ENCODE measurements around the gene SEMA3F.

GRCh38 chr3:50208677-50209344 lies 53.7 kb downstream of the SEMA3F start:
- TF ChIP-seq, protein P1, sequence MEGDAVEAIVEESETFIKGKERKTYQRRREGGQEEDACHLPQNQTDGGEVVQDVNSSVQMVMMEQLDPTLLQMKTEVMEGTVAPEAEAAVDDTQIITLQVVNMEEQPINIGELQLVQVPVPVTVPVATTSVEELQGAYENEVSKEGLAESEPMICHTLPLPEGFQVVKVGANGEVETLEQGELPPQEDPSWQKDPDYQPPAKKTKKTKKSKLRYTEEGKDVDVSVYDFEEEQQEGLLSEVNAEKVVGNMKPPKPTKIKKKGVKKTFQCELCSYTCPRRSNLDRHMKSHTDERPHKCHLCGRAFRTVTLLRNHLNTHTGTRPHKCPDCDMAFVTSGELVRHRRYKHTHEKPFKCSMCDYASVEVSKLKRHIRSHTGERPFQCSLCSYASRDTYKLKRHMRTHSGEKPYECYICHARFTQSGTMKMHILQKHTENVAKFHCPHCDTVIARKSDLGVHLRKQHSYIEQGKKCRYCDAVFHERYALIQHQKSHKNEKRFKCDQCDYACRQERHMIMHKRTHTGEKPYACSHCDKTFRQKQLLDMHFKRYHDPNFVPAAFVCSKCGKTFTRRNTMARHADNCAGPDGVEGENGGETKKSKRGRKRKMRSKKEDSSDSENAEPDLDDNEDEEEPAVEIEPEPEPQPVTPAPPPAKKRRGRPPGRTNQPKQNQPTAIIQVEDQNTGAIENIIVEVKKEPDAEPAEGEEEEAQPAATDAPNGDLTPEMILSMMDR (IDR thresholded peaks at IDR 0.05; ENCODE audit: low read depth, low read length, poor library complexity, severe bottlenecking), result no peak
- TF ChIP-seq EZH2phosphoT487 (IDR thresholded peaks at IDR 0.05; ENCODE audit: borderline replicate concordance, low read length), result no peak
